HG02938 (cell line): ENCODE data around the gene DAZAP1.
A peak's percentile ranks its signal among the peaks of the same experiment; 100 is the strongest.

ENCODE experiments used
- ATAC-seq: cut with Tn5 transposase; IDR thresholded peaks from one replicate; pipeline ENCODE4 v1.9.1; 2021; ENCODE audit warnings: mild to moderate bottlenecking, moderate library complexity; ENCODE audit not compliant: unreplicated experiment

The DAZAP1 gene

DNA sequence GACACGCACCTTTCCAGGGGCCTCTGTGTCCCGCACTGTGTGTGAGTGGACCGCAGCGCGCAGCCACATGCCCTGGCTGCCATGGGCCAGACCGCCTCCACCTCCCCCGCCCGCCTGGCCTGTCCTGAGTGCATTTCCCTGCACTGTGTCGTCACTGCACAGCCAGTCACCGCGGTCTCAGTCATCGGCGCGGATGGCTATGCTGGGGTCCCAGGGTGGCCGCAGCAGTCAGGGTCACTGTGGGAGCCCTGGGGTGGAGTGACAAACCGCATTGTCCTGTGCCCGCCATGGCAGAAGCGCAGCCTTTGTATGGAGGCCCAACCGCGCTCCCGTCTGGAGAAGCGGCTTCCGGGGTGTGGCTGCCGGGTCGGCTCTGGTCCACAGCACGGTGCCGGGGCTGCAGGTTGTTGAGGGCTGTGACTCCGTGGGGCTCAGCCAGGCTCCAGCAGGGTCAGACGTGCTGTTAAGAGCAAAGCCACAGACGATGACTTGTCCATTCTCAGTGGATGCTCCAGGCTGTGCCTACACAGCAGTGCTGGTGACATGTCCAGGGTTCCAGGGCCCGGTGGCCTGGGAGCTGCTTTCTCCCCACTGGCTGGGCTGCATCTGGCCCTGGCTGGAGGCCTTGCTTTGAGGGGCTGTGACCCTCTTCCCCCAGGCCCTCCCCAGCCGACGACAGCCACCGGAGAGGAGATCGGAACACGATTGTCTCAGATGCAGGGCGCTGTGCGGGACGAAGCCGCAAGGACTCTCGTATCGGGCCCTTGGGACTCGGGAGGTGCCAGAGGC is 30.0 kb upstream of the DAZAP1 start:
- ATAC-seq: no peak

GRCh38 chr19:1377965-1378785 is 29.2 kb upstream of the DAZAP1 start:
- ATAC-seq: no peak

DNA sequence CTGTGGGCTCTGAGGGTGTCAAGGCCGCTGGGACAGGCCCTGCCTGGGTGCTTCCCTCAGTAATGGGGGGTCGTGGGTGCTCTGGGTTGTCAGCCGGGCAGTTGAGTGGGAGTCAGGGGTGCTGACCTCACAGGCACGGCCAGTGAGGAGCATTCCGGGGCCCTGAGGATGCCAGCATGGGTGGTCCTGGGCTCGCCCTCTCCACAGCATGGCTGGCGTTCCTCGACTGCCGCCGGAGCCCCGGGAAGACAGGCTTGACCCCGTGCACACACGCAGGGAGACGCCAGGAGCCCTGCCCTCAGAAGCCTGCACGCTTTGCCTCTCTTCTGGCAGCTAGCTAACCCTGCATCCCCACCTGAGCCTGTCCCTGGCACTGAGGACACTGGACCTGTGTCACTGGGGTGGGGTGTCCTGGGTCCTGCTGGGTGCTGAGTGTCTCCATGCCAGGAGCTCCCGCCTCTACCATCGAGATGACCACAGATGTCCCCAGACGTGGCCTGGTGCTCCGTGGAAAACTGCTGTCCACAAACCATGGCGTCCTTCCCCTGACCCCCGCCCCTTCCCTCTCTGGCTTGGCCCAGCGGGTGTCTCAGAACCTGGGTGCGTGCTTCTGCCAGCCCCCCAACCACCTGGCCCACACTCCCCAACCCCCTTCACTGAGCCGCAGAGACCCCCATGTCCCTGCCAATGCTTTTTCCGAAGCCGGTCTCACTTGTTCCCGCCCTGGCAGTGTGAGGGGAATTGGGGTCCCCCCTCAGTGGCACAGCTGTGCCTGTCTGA is 28.1 kb upstream of the DAZAP1 start:
- ATAC-seq: no peak

GRCh38 chr19:1379961-1380489 is 27.4 kb upstream of the DAZAP1 start:
- ATAC-seq: no peak

- no peak for ATAC-seq
These were observed 25.1 kb upstream of the DAZAP1 start for GRCh38 chr19:1382250-1382649.

GRCh38 chr19:1383017-1383311 is 24.4 kb upstream of the DAZAP1 start:
- ATAC-seq: no peak

GRCh38 chr19:1383312-1384084 is 23.9 kb upstream of the DAZAP1 start, which contains the start of gene NDUFS7:
Gene NDUFS7, plus strand, starts transcription at chr19:1383907. Its CDS starts 20 bp downstream, at chr19:1383927.
- peak; percentile 71 for ATAC-seq

DNA sequence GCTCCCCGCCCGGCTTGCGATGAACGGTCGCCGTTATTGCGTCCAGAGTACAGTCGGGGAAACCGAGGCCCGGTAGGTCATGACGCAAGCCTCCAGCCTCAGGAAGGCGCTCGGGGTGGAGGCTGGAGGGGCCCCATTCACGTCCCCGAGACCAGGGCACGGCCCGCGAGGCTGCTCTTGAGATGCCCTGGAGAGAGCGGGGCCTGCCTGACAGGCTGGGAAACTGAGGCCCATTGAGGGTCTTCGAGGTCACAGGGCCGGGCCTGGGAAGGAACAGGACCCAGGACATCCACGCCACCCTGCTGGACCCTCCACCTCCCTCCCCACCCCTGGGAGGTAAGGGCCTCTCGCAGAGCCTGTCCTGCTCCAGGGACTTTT is 23.3 kb upstream of the DAZAP1 start:
- ATAC-seq: no peak

DNA sequence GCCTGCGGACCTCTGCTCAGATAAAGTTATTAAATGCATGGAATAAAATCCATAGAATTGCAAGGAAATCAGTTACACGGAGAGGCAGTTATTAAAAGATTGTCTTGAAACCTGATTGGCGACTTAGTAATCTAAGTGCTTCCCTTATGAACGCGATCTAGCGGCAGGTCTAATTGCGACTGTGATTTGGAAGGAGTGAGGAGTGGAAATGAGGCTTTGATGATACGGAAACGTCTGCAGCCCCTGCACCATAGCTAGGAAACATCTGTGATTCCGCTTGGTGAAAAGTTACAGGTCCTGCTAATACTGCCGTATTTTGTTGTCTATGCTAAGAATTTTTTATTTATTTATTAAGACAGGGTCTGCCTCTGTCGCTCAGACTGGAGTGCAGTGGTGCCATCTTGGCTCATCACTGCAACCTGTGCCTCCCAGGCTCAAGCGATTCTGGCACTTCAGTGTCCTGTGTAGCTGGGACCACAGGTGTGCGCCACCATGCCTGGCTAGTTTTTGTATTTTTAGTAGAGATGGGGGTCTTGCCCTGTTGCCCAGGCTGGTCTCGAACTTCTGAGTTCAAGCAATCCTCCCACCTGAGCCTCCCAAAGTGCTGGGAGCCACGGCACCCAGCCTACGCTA is 22.8 kb upstream of the DAZAP1 start:
- no peak for ATAC-seq

GRCh38 chr19:1385816-1386215 is 21.6 kb upstream of the DAZAP1 start:
- no peak for ATAC-seq

DNA sequence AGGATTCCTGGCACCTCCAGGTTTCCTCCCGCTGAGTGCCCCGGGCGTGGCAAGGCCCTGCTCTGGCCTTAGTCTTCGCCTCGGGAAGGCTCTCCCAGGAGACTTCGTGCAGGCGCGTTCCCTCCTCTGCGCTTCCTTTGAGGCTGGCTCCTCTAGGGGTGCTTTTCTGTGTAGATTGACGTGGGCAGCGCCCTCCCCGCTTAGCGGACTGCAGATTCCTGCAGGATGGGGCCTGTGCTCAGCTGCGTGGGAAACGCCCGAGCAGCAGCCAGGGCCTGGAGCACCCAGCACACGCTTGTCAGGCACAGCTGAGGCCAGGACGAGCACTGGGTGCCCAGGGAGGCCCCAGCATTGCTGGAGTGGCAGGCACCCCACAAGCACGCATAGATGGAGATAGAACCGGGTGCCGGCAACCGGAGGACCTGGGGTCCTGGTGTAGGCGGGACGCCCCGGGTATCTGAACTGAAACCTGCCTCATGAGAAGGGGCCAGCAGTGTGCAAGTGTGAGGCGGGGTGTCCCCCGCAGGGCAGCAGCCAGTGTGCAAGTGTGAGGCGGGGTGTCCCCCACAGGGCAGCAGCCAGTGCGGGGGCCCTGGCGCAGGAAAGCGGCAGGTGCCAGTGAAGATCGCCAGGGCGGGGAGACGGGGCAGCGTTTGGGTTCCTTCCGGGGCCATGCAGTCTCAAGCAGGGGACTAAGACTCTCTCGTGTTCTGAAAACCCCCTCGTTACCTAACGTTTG is 20.3 kb upstream of the DAZAP1 start:
- ATAC-seq: no peak

DNA sequence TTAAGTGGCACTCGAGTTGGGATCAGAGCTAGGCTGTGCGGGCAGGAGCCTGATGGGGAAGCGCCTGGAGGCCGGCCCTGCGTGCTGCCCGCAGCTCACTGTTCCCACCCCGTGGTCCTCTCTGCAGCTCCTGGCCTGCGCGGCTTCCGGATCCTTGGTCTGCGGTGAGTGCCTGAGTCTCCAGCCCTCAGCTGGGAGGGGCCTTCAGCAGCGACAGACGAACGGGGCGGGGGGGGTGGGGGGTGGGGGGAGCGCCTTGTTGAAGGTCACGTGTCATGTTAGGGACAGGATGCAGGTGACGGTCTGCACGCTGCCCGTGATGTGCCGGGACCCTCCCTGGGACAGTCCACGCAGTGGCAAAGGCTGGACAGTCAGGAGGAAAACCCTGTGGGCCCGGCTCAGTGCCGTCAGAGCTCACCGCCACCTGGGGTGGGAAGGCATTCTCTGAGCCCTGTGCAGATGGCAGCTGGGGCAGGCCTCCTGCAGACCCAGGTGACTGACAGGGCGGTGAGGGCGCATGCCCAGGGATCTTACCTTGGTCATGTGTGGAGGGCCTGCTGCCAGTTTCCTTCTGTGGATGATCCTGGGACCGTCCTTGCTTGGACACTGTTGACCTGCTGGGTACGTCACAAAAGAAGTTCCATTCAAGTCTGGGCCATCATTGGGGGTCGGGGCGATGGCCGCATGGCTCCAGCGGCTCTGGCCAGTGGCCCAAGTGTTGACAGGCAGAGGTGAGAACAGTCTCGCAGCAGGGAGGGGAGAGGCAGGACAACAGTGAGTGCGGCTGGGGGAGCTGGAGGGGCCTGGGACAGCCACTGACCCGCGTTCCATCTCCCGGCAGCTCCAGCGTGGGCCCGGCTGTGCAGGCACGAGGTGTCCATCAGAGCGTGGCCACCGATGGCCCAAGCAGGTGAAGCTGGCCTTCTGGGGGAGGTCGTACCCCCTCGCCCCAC is 19.4 kb upstream of the DAZAP1 start:
- ATAC-seq: no peak

- no peak for ATAC-seq
These were observed 18.8 kb upstream of the DAZAP1 start for GRCh38 chr19:1388637-1389026.

DNA sequence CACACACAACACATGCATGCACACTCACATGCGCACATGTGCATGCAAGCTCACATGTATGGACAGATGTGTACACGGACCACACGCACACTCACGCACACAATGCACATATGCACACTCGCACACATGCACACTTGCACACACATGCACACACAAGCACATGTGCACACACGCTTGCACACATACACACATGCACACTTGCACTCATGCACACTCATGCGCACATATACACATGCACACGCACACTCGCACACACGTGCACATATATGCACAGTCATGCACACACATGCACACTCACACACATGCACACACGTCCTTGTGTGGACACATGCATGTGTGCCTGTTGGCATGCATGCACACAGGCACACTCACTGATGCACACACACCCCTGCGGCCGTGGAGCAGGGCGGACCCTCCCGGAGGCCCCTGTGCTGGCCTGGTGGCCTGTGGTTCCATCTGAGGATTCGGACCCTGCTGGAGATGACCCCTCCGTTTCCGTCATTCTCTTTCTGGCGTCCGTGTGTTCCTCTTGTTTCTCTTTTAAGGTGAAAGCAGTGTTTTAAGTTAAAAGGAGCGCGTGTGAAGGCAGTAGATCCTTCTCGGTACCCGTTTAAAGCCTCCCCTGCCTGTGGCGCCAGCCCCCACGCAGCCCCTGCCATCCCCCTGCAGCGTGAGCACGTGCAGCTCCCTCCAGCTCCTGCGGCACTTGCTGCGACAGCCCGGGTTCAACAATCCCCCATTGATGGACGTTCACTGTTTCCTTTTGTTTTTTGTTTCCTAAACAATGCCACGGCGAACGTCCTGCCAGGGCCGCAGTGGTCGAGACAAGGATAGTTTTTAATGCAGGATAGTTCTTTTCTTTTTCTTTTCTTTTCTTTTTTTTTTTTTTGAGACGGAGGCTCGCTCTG is 18.1 kb upstream of the DAZAP1 start:
- no peak for ATAC-seq

DNA sequence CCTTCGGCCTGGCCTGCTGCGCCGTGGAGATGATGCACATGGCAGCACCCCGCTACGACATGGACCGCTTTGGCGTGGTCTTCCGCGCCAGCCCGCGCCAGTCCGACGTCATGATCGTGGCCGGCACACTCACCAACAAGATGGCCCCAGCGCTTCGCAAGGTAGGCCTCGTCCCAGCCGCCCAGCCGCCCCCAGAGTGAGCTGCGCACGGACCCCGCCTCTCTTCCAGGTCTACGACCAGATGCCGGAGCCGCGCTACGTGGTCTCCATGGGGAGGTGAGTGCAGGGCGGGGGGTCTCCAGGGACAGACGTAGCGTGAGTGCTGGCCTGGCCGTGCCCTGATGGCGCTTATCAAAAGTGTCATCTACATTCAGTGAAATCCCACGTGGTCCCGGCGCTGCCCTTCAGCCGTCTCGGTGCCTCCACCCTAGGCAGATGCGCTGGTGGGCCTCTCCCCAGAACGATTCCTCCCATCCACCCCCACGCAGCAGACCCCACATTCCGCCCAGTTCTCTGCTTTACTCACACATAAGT is 16.4 kb upstream of the DAZAP1 start:
- ATAC-seq: no peak

DNA sequence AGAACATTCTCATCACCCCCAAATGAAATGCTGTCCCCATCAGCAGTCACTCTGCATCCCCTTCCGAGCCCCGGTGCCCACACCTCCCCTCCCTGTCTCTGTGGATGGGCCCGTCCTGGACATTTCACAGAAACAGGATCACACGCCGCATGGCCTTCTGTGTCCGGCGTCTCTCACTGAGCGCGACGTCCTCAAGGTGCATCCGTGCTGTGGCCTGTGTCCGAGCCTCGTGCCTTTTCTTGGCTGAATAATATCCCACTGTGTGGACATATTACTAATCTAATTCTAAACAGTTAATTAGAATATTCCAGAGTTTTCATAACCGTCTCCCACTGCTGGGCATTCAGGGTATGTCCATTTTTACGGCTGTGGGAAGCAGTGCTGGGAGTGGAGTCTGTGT is 15.0 kb upstream of the DAZAP1 start:
- ATAC-seq: no peak

- no peak for ATAC-seq
These were observed 14.4 kb upstream of the DAZAP1 start for GRCh38 chr19:1392939-1393530.
